H9 (cell line): ENCODE results near the gene CCNY. TPM values are rescaled to one million over a fixed set of nuclear protein-coding genes. Genes with fewer than 3 reads are reported as not detected.

Experiments used
- DNase-seq: peaks from one replicate; pipeline ENCODE4 v3.0.0-alpha.2; 2017
- H2AFZ ChIP-seq: one replicate; pipeline ENCODE4 v1.6.1; 2013; ENCODE audit warnings: mild to moderate bottlenecking, low read length, control low read depth, moderate library complexity
- H2AK5ac ChIP-seq: 2 replicates; pipeline ENCODE4 v1.6.1; 2013; ENCODE audit warnings: low read length, control low read depth, mixed read lengths; ENCODE audit not compliant: insufficient read length
- H2BK120ac ChIP-seq: one replicate; pipeline ENCODE4 v1.6.1; 2013; ENCODE audit warnings: low read depth, mild to moderate bottlenecking, low read length, control low read depth, inconsistent platforms; ENCODE audit not compliant: poor library complexity, severe bottlenecking
- H2BK12ac ChIP-seq: 2 replicates; pipeline ENCODE4 v1.6.1; 2013; ENCODE audit warnings: low read length, control low read depth, mixed read lengths, low read depth; ENCODE audit not compliant: insufficient read length
- H2BK15ac ChIP-seq: 2 replicates; pipeline ENCODE4 v1.6.1; 2013; ENCODE audit warnings: low read depth, low read length, control low read depth
- H2BK20ac ChIP-seq: one replicate; pipeline ENCODE4 v1.6.1; 2013; ENCODE audit warnings: low read depth, mild to moderate bottlenecking, low read length, control low read depth, inconsistent platforms; ENCODE audit not compliant: poor library complexity, severe bottlenecking
- H2BK5ac ChIP-seq: 2 replicates; pipeline ENCODE4 v1.6.1; 2013; ENCODE audit warnings: low read length, control low read depth, mixed read lengths; ENCODE audit not compliant: insufficient read length
- H3K14ac ChIP-seq: 2 replicates; pipeline ENCODE4 v1.6.1; 2013; ENCODE audit warnings: low read length, control low read depth; ENCODE audit not compliant: insufficient read depth
- H3K18ac ChIP-seq: 2 replicates; pipeline ENCODE4 v1.6.1; 2013; ENCODE audit warnings: low read depth, mild to moderate bottlenecking, mixed read lengths, low read length, control low read depth; ENCODE audit not compliant: insufficient read length
- H3K23ac ChIP-seq: 2 replicates; pipeline ENCODE4 v1.6.1; 2013; ENCODE audit warnings: low read length, control low read depth, mixed read lengths, low read depth; ENCODE audit not compliant: insufficient read length
- H3K23me2 ChIP-seq: 2 replicates; pipeline ENCODE4 v1.6.1; 2013; ENCODE audit warnings: low read depth, mild to moderate bottlenecking, mixed read lengths, low read length, control low read depth; ENCODE audit not compliant: insufficient read length, poor library complexity, severe bottlenecking
- H3K27ac ChIP-seq: 2 replicates; pipeline ENCODE4 v1.5.1; 2013; ENCODE audit warnings: low read length, control low read depth, mixed read lengths, low read depth; ENCODE audit not compliant: insufficient read length
- H3K27me3 ChIP-seq: 2 replicates; pipeline ENCODE4 v1.6.1; 2013; ENCODE audit warnings: low read length, control low read depth, inconsistent platforms; ENCODE audit not compliant: insufficient read depth
- H3K4ac ChIP-seq: 2 replicates; pipeline ENCODE4 v1.6.1; 2013; ENCODE audit warnings: low read depth, mild to moderate bottlenecking, control low read depth, inconsistent platforms, low read length, moderate library complexity
- H3K4me1 ChIP-seq: 2 replicates; pipeline ENCODE4 v1.6.1; 2013; ENCODE audit warnings: low read length, control low read depth, inconsistent platforms; ENCODE audit not compliant: insufficient read depth
- H3K4me2 ChIP-seq: 2 replicates; pipeline ENCODE4 v1.6.1; 2013; ENCODE audit warnings: low read length, control low read depth, mixed read lengths; ENCODE audit not compliant: insufficient read length, insufficient read depth
- H3K56ac ChIP-seq: 2 replicates; pipeline ENCODE4 v1.6.1; 2013; ENCODE audit warnings: low read depth, mild to moderate bottlenecking, mixed read lengths, low read length, control low read depth; ENCODE audit not compliant: insufficient read length
- H3K79me1 ChIP-seq: 2 replicates; pipeline ENCODE4 v1.6.1; 2013; ENCODE audit warnings: low read depth, mild to moderate bottlenecking, moderate library complexity, low read length, control low read depth, inconsistent platforms; ENCODE audit not compliant: insufficient read depth, poor library complexity, severe bottlenecking
- H3K79me2 ChIP-seq: 2 replicates; pipeline ENCODE4 v1.6.1; 2013; ENCODE audit warnings: low read length, control low read depth, inconsistent platforms; ENCODE audit not compliant: insufficient read depth
- H3K9ac ChIP-seq: 2 replicates; pipeline ENCODE4 v1.6.1; 2013; ENCODE audit warnings: low read length, control low read depth, mixed read lengths; ENCODE audit not compliant: insufficient read length; ENCODE audit errors: extremely low read depth
- H3K9me3 ChIP-seq: one replicate; pipeline ENCODE4 v1.6.1; 2013; ENCODE audit warnings: low read depth, low read length, inconsistent platforms; ENCODE audit not compliant: control insufficient read depth
- H3T11ph ChIP-seq: one replicate; pipeline ENCODE4 v1.6.1; 2013; ENCODE audit warnings: mild to moderate bottlenecking, low read length, control low read depth, inconsistent platforms
- H4K20me1 ChIP-seq: one replicate; pipeline ENCODE4 v1.6.1; 2013; ENCODE audit not compliant: control insufficient read depth, insufficient read length, insufficient read depth
- H4K5ac ChIP-seq: 2 replicates; pipeline ENCODE4 v1.6.1; 2013; ENCODE audit warnings: low read depth, mild to moderate bottlenecking, mixed read lengths, low read length, control low read depth; ENCODE audit not compliant: insufficient read length
- H4K8ac ChIP-seq: replicated peaks from 2 replicates; pipeline ENCODE4 v1.6.1; 2013; ENCODE audit warnings: low read length, control low read depth, mixed read lengths, low read depth; ENCODE audit not compliant: insufficient read length
- H4K91ac ChIP-seq: 2 replicates; pipeline ENCODE4 v1.6.1; 2013; ENCODE audit warnings: low read depth, mild to moderate bottlenecking, moderate library complexity, mixed read lengths, low read length, control low read depth; ENCODE audit not compliant: insufficient read length
- H3K27ac Mint-ChIP-seq, 3 experiments: 2 replicates in 2 of 3; 3 replicates in 1 of 3; pipeline ENCODE4 v1.8.0; 2020 to 2021; ENCODE audit warnings: mixed read lengths in 3 of 3, mild to moderate bottlenecking in 1 of 3, moderate library complexity in 1 of 3
- H3K27me3 Mint-ChIP-seq: 2 replicates; pipeline ENCODE4 v1.8.0; 2021; ENCODE audit warnings: low read depth, mild to moderate bottlenecking, moderate library complexity, mixed read lengths
- H3K36me3 Mint-ChIP-seq, 3 experiments: 2 replicates in 2 of 3; 3 replicates in 1 of 3; pipeline ENCODE4 v1.8.0; 2020 to 2021; ENCODE audit warnings: low read depth in 3 of 3, mixed read lengths in 3 of 3; ENCODE audit not compliant: insufficient read depth in 1 of 3
- H3K4me1 Mint-ChIP-seq, 2 experiments: 2 replicates each; pipeline ENCODE4 v1.8.0; 2020; ENCODE audit warnings: mixed read lengths in 2 of 2
- H3K4me3 Mint-ChIP-seq, 2 experiments: 2 replicates in 1 of 2; 3 replicates in 1 of 2; pipeline ENCODE4 v1.8.0; 2020 to 2021; ENCODE audit warnings: mild to moderate bottlenecking in 2 of 2, mixed read lengths in 2 of 2, moderate library complexity in 1 of 2
- H3K9me3 Mint-ChIP-seq, 2 experiments: 2 replicates in 1 of 2; 3 replicates in 1 of 2; pipeline ENCODE4 v1.8.0; 2020; ENCODE audit warnings: mild to moderate bottlenecking in 2 of 2, mixed read lengths in 2 of 2, moderate library complexity in 1 of 2
- CTCF ChIP-seq: fragments of 200-600 bp; sonication (generic); conservative IDR thresholded peaks from 3 replicates; pipeline ENCODE4 v1.8.0; 2021; ENCODE audit warnings: antibody characterized with exemption, mild to moderate bottlenecking
- WGBS: extraction: QIAGEN DNeasy Blood & Tissue Kit; methylation state at CpG from one replicate; pipeline ENCODE4 v1.1.7; 2013; ENCODE audit warnings: missing lambda C conversion rate, low lambda C conversion rate, mixed read lengths; ENCODE audit not compliant: insufficient read length; ENCODE audit errors: extremely low coverage; 5-methylcytosine and 5-hydroxymethylcytosine counted together
- total RNA-seq: library from RNA; stranded (reverse); gene quantifications from 2 replicates; pipeline ENCODE4 v1.2.1, GENCODE V29; 2021

The CCNY gene
- total RNA-seq, 1 experiment from 2014 or later: 62.1 TPM

GRCh38 chr10:35352512-35352911 lies 16.2 kb downstream of the CCNY start:
- Histone ChIP-seq H3K23me2 (no peaks in the 10 kb centered on the region), H3K79me1 (peaks cover 14% of the 10 kb centered on the region), H3K14ac (no peak overlapping the region), H2BK5ac (no peak overlapping the region), H3K23ac (no peak overlapping the region), H2AK5ac (no peak overlapping the region), H3K56ac (no peak overlapping the region), H3T11ph (no peak overlapping the region), H3K27ac (no peak overlapping the region), H3K79me2 (peaks cover 20% of the 10 kb centered on the region; the same call in 1 of the 2 replicates), H3K9ac (no peak overlapping the region), H3K9me3 (no peaks in the 10 kb centered on the region), H3K4me2 (no peak overlapping the region), H4K91ac (no peak overlapping the region), H2BK120ac (no peak overlapping the region), H4K20me1 (no peaks in the 10 kb centered on the region), H3K27me3 (no peaks in the 10 kb centered on the region), H2BK20ac (no peak overlapping the region), H3K4me1 (peaks cover 6% of the 10 kb centered on the region), H4K8ac (no peak overlapping the region), H2AFZ (no peak overlapping the region), H3K4ac (no peak overlapping the region), H3K18ac (no peak overlapping the region), H2BK12ac (no peak overlapping the region), H2BK15ac (no peak overlapping the region), H4K5ac (no peak overlapping the region)
- WGBS: no CpG with 5 or more reads among the region's 7 CpGs
- Mint-ChIP-seq H3K4me1 (peaks cover 38 to 45% of the 10 kb centered on the region in 2 experiments), H3K27me3 (no peaks in the 10 kb centered on the region), H3K9me3 (no peaks in the 10 kb centered on the region), H3K4me3 (no peak overlapping the region), H3K36me3 (no peaks in the 10 kb centered on the region), H3K27ac (no peak overlapping the region)
- no peak for TF ChIP-seq CTCF
- no peak for DNase-seq
